Parathyroid adenoma (tissue), 2 donors: ENCODE measurements around the gene PAXX.

Experiments used
- H2AFZ ChIP-seq: fragments of 300-600 bp; sonication (generic); one replicate; pipeline ENCODE4 v1.7.0; 2017; ENCODE audit warnings: antibody characterized with exemption, mild to moderate bottlenecking
- H3K27ac ChIP-seq: fragments of 300-600 bp; sonication (generic); one replicate; pipeline ENCODE4 v1.7.0; 2017
- H3K27me3 ChIP-seq: fragments of 300-600 bp; sonication (generic); one replicate; pipeline ENCODE4 v1.7.0; 2017; ENCODE audit warnings: low read length; ENCODE audit not compliant: control insufficient read depth, insufficient read depth
- H3K36me3 ChIP-seq: fragments of 300-600 bp; sonication (generic); one replicate; pipeline ENCODE4 v1.7.0; 2017; ENCODE audit warnings: low read length; ENCODE audit not compliant: control insufficient read depth, insufficient read depth
- H3K4me1 ChIP-seq: fragments of 300-600 bp; sonication (generic); one replicate; pipeline ENCODE4 v1.7.0; 2017; ENCODE audit warnings: control low read depth
- H3K4me2 ChIP-seq: fragments of 300-600 bp; sonication (generic); one replicate; pipeline ENCODE4 v1.7.0; 2017; ENCODE audit warnings: low read length
- H3K4me3 ChIP-seq: fragments of 300-600 bp; sonication (generic); one replicate; pipeline ENCODE4 v1.7.0; 2017; ENCODE audit warnings: low read depth, low read length
- H3K79me2 ChIP-seq: fragments of 300-600 bp; sonication (generic); one replicate; pipeline ENCODE4 v1.7.0; 2017; ENCODE audit warnings: control low read depth
- H3K9ac ChIP-seq: fragments of 300-600 bp; sonication (generic); one replicate; pipeline ENCODE4 v1.7.0; 2017; ENCODE audit warnings: mild to moderate bottlenecking
- H3K9me3 ChIP-seq: fragments of 300-600 bp; sonication (generic); one replicate; pipeline ENCODE4 v1.7.0; 2017; ENCODE audit warnings: low read length; ENCODE audit not compliant: control insufficient read depth
- CTCF ChIP-seq: fragments of 300-600 bp; sonication (generic); IDR thresholded peaks from one replicate; pipeline ENCODE4 v1.7.0; 2017; ENCODE audit warnings: antibody characterized with exemption, mild to moderate bottlenecking
- donor health status: primary hyperparathyroidism.

PAXX gene

GRCh38 chr9:136962701-136963248 is 29.4 kb upstream of the PAXX start:
- Histone ChIP-seq H3K79me2 (no peaks in the 10 kb centered on the region), H3K36me3 (no peaks in the 10 kb centered on the region), H3K4me3 (no peak overlapping the region), H3K4me2 (no peak overlapping the region), H3K27ac (no peak overlapping the region), H3K4me1 (no peaks in the 10 kb centered on the region), H3K27me3 (no peaks in the 10 kb centered on the region), H3K9me3 (no peaks in the 10 kb centered on the region), H3K9ac (no peak overlapping the region), H2AFZ (no peak overlapping the region)
- no peak for TF ChIP-seq CTCF

- H3K79me2 ChIP-seq, result no peaks in the 10 kb centered on the region
- H3K9me3 ChIP-seq, result no peaks in the 10 kb centered on the region
- no peak overlapping the region for H3K9ac ChIP-seq
- H3K36me3 ChIP-seq, result no peaks in the 10 kb centered on the region
- H3K4me1 ChIP-seq, result no peaks in the 10 kb centered on the region
- no peak overlapping the region for H3K27ac ChIP-seq
- H3K4me2 ChIP-seq, result no peak overlapping the region
- no peak overlapping the region for H3K4me3 ChIP-seq
- no peaks in the 10 kb centered on the region for H3K27me3 ChIP-seq
- H2AFZ ChIP-seq, result no peak overlapping the region
- no peak for TF ChIP-seq CTCF
Observed at GRCh38 chr9:136963341-136963740, 28.9 kb upstream of the PAXX start.

GRCh38 chr9:136963751-136964150 is 28.5 kb upstream of the PAXX start:
- no peak for TF ChIP-seq CTCF
- no peak overlapping the region for H2AFZ ChIP-seq
- no peaks in the 10 kb centered on the region for H3K79me2 ChIP-seq
- H3K27ac ChIP-seq, result no peak overlapping the region
- no peaks in the 10 kb centered on the region for H3K36me3 ChIP-seq
- H3K9ac ChIP-seq, result no peak overlapping the region
- no peaks in the 10 kb centered on the region for H3K27me3 ChIP-seq
- no peak overlapping the region for H3K4me3 ChIP-seq
- no peaks in the 10 kb centered on the region for H3K4me1 ChIP-seq
- H3K9me3 ChIP-seq, result no peaks in the 10 kb centered on the region
- H3K4me2 ChIP-seq, result no peak overlapping the region

- no peak for TF ChIP-seq CTCF
- Histone ChIP-seq H3K9ac (no peak overlapping the region), H3K36me3 (no peaks in the 10 kb centered on the region), H3K79me2 (no peaks in the 10 kb centered on the region), H3K27ac (no peak overlapping the region), H3K27me3 (no peaks in the 10 kb centered on the region), H3K4me1 (no peaks in the 10 kb centered on the region), H2AFZ (no peak overlapping the region), H3K4me3 (no peak overlapping the region), H3K4me2 (no peak overlapping the region), H3K9me3 (no peaks in the 10 kb centered on the region)
Observed at GRCh38 chr9:136964171-136964689, 28.0 kb upstream of the PAXX start.

- Histone ChIP-seq H3K9ac (no peak overlapping the region), H3K9me3 (no peaks in the 10 kb centered on the region), H3K27ac (no peak overlapping the region)
Observed at GRCh38 chr9:136964833-136965422, 27.3 kb upstream of the PAXX start.

More at GRCh38 chr9:136964833-136965422, 27.3 kb upstream of the PAXX start:
- no peaks in the 10 kb centered on the region for H3K36me3 ChIP-seq
- no peak overlapping the region for H3K4me3 ChIP-seq
- no peak overlapping the region for H3K4me2 ChIP-seq
- no peaks in the 10 kb centered on the region for H3K79me2 ChIP-seq
- no peak for TF ChIP-seq CTCF
- H2AFZ ChIP-seq, result no peak overlapping the region
- H3K4me1 ChIP-seq, result no peaks in the 10 kb centered on the region
- H3K27me3 ChIP-seq, result no peaks in the 10 kb centered on the region
